NCI-H1092 (cell line): ENCODE data around the gene AZI2.

Experiments
- DNase-seq: peaks from one replicate; lab custom pipeline; 2025; lab: John Stamatoyannopoulos, UW

AZI2 gene, protein sequence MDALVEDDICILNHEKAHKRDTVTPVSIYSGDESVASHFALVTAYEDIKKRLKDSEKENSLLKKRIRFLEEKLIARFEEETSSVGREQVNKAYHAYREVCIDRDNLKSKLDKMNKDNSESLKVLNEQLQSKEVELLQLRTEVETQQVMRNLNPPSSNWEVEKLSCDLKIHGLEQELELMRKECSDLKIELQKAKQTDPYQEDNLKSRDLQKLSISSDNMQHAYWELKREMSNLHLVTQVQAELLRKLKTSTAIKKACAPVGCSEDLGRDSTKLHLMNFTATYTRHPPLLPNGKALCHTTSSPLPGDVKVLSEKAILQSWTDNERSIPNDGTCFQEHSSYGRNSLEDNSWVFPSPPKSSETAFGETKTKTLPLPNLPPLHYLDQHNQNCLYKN

DNA sequence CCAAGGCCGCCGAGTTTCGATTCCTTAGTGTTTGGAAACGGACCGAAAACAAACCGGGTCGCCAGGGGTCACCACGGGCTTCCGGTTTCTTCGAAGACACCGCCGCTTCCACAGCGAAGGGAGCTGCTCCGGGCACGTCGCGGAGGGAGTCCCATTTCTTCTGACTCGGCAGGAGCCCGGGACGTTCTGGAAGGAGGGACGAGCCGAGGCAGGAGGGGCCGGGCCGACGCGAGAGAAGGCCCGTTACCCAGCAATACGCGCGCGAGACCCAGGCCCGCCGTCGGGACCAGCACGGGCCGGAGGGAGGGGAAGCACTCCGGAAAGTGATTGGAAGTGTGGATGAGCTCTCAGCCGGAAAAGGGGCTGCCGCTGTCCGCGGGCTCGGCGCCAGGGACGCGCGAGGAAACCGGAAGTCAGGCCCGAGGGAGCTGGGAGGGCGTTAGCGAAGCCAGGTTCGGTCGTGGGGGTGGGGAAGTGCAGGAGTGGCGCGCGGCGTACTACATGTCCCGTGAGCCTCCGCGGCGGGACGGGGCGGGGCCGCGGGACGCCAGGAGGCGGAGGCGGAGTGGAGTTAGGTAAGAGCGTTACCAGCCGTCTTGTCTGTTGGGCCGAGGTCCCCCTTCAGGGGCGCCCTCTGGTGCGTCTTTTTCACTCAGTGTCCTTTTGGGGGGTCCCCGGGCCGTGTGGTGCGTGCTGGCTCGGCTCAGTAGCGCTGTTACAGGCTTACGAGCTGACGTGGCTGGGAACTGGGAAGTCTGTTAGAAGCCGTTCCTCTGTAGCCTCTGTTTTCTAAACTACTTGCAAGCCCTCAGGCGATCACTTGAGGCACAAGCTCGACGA is at the start of gene AZI2, which contains the start of gene ZCWPW2:
Gene AZI2 (minus strand): TSS at position 196 of the 840 bp plus-strand sequence. CDS start 8,207 bp downstream, outside the sequence.
Gene ZCWPW2 (plus strand): TSS at position 93 of the 840 bp plus-strand sequence. CDS start 64,348 bp downstream, outside the sequence.
- DNase-seq = peak; percentile 83

DNA sequence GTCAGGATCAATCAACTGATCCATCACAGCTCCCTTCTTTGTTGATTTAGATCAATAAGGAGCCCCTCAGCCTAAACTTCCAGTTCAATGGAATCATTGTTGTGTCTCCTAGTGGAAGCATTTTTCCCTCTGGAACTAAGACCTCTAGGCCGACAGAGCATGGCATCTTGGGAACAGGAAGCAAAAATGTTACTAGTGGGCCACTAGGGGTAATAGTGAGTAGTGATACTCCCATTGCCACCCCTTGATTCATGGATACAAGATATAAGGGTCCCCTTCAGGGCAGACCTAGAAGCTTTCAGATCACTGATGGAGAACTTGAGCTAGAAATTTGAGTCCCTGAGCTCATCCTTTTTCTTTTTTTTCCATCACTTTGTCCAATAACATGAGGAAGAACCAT is 40.4 kb upstream of the AZI2 start:
- DNase-seq = no peak

DNA sequence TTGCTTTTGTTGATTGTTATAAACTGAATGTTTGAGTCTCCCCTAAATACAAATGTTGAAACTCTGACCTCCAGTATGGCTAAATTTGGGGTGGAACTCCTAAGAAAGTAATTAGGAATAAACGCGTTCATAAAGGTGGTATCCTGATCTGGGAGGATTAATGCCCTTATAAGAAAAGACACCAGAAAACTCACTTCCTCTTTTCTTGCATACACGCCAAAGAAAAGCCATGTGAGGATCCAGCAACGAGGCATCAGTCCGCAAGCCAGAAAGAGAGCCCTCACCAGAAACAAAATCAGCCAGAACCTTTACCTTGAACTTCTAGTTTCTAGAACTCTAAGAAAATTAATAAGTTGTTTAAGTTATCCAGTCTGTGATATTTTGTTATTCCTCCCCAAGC is 37.4 kb upstream of the AZI2 start:
- DNase-seq = no peak

DNA sequence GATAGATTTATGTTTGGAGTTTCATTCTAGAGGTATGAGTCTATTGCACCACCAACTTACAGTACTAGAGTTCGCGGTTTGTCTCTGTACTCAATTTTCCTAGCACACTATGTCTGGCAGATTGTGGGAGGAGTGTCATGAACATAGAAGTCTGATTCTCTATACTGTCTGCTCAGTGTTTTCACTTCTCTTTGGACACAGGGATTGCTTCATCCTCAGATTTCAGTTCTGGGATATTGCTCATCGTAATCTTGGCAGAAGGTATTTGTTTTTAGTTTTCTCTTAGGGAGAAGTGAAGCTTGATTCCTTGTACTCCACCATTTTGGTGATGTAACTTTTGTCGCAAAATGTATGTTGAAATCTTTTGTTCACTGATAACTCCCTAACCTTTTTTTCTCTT is 27.8 kb upstream of the AZI2 start:
- DNase-seq = no peak

DNA sequence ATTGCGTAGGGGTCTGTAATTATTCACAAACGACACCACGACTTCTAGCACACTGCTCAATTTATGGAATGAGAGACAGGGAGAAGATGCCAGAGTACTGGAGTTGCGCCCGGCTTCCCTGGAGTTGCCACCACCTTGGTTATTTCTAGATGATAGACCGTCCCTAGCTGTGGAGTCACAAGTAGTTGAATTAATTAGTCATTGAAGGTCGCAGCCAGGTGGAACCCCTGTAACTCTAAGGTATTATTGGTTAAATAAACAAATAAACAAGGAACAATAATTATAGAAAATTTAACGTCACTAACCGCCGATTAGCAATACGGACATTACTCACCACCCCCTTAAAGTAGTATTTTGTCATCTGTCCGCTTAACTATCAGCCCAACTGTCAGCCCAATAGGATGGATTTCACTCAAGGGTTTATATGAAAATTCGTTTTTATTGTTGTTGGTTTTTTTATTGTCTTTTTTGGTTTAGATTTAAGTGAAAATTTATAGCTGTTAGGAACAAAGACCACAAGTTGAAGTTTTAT is 911 bp upstream of the AZI2 start:
- DNase-seq = no peak

DNA sequence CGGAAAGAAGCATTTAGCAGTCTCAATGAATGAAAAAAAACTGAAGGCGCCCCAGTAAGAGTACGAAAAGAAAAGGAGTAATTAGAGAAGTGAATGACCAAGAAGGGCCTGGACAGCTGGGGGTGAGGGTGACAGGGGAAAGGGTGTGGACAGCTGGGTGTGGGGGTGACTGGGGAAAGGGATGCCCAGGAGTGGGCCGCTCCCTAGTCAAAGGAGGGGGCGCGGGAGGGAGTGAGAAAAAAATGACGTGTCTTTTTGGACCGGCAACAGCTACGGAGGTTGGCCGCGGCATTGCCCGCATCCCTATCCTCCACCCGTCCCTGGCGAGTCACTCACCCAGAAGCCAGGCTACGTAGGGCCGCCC is 377 bp downstream of the AZI2 start:
- peak; percentile 30 for DNase-seq

DNA sequence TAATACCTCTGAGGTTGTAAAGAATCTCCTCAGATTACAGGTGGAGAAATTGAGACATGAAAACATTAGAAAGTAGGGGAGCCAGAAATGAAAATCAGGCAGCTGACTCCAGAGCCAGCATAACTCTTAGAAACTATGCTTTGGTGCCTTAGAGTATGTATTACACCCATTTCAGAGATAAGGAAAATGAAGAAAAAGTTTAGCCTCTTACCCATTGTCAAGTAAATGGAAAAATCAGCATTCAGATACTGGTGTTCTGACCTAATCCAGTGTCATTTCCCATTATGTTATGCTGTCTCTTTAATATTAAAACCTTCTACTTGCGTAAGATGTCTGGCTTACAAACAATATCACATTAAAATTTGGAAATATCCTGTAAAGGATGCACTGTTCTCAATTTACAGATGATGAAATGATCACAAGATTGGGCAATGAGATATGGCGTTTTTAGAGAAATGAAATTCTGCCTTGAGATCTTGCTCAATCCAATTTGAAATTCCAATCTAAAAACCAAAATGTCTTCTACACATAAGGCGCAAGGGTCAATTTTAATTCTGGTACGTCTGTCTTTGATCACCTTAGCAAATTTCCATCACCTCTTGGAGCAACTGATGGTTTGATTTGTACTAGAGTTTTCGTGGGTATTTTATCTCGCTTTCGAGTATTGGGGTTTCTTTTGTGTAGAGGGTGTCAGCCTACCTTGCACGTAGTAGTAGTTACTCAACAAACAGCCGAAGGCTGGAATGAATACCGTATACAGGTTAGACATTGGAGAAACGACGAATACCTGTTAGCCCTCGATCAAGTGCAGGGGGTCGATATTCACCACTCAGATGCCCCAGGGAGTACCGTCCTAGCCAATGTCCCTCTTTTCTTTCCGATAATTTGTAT is 1.0 kb downstream of the AZI2 start:
- DNase-seq = no peak

DNA sequence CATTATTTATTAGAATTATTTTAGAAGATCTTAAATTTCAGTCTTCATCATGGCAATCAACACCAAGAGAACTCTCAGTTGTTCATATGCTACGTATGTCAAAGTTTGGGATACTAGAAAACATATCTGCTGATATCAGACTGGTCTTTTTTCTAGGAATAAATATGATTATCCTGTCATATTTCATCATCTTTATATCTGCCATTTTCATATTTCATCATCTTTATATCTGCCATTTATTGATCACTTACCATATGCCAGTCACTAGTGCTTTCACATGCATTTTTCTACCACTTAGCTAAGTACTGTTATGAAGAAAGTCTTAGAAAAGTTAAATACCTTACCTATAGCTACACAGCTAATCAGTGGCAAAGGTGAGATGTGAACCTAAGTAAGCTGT is 2.9 kb downstream of the AZI2 start:
- no peak for DNase-seq

DNA sequence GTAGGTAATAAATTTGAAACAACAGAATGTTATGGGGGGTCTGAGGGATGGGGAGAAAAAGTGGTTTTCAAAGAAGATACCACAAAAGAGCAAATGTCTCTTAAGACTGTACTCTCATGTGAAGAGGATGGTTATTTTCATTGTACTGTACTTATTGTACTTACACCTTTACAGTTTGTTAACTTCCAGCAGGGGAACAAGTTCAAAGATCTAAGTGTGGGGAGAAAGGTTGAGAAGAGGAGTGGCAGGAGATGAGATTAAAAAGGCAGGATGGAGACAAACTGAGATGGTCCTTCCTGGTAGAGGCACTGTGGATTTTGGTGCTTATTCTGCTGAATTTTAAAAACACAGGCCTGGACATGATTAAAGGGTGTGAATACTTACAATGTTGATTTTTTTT is 5.5 kb downstream of the AZI2 start:
- no peak for DNase-seq

DNA sequence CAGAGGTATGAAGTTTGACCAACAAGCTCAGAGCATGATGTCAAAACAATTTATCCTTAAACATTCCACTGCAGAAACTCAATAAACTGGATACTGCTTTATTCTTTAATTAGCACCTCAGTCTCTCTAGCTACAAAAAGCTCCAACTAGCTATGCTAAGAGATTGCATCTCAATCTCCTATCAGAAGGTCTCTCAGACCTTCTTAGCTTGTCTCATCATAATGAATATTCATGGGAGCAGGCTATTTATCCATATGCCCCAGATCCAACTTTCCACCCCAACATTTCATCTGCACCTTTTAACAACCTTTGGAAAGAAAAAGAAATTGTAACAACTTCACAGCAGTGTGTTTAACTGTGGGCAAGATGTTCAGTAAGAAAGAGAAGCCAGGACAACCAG is 11.4 kb downstream of the AZI2 start:
- no peak for DNase-seq

DNA sequence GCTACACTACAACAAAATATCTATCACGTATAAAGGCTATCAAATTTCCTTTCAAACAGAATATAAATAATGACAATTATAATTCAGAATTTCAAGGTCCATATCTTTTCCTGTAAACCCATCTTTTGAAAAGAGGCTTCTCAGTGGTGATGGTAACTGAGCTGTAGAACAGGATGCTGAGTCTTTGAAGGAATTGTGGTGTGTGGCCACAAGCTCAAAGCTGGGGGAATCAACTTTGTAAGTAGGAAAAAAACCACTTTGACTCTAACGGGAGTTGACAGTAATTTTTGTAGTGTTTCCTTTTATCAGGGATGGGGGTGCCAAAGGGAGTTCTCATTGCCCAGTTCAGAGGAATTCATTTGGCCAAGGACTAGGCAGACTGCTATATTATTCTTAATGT is 13.4 kb downstream of the AZI2 start:
- no peak for DNase-seq

DNA sequence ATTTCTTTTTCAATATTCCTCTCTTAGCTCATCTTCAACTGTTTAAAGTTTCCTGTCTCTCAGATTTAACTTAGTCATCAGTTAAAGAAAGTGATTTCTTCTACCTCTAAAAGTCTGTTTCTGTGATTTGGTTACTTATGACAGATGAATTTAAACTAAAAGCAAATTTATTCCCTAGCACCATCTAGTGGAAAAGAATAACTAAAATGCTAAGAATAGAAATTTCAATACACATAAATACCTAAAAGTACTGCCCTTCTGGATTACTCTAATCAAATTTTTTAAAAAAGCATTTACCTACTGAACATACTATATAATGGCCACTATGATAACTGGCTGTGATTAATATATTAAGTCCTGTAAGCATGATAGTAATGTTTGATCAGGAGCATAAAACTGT is 14.1 kb downstream of the AZI2 start:
- DNase-seq = no peak

DNA sequence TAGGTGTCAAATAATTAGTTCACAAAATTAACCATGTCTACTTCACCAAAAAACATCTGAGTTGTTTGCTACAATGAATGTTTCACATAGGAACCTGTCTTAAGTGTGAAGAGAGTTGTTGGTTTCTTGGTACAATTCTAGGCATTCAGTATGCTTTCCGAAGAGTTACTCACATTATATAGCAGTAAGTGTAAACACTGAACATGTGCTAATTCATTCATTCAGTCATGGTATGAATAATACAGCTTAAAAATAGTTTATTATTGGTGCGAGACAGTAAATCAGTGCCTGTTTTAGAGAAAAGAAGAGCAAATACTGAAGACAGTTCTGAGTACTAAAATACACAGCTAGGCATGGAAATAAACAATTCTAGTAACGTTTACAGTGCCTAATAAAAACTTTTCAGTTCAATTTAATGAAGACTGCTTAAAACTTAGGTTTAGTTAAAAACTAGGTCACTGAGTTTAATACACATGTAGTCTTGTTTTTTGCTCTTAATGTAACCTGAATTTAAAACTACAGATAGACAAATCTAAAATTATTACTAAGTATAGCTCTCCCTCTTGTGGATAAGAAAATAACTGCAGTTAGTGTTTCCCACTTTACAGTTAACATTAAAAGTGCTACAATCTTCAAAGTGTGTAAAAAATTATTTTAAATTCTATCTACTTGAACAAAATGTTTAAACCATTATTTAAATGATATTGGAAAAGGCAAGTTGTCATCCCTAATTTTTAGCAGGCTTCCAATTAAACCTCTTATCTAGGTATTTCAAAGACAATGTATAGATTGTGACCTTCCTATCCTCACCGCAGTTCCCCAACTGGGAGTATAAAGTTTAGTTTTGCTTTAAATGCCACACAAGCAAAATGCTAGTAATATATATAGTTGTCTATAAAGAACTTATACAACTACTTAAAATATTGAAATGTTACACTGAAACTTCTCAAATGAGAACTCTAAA is 20.2 kb downstream of the AZI2 start:
- no peak for DNase-seq

DNA sequence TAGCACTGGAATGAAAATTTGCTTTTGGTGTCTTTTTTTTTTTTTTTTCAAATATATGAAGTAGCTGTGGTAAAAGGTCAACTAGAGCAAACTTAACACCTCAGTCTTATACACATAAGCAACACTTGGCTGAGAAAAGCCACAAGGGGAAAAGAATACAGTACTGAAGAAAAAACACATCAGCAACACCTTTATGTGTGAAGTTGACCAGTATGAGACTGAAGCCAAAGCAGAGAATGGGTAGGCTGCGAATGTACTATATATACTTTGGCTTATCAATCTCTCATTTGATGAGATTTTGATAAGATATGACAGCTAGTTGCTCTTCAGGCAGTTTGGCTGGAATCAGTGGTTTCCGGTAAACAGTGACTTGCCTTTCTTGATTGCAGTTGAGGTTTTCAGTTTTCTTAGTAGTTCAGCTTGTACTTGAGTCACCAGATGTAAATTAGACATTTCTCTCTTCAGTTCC is 22.1 kb downstream of the AZI2 start:
- DNase-seq = no peak

DNA sequence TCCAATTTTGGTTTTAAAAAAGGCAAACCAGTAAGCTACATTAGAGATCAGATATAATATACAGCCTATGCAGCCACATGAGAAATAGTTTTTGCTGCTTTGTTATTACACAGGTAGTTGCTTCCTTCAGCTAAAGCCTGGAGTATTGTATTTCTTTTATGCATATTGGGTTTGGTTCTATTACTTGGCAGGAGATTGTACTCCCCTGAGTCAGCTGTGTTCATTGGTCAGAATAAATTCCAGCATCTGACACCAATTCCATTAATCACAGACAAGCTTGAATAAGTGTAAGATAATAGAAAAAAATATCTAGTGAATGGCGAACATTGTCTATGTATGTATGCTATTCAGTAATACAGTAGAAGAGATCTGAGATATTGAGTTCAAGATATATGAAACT is 26.2 kb downstream of the AZI2 start:
- DNase-seq = no peak

DNA sequence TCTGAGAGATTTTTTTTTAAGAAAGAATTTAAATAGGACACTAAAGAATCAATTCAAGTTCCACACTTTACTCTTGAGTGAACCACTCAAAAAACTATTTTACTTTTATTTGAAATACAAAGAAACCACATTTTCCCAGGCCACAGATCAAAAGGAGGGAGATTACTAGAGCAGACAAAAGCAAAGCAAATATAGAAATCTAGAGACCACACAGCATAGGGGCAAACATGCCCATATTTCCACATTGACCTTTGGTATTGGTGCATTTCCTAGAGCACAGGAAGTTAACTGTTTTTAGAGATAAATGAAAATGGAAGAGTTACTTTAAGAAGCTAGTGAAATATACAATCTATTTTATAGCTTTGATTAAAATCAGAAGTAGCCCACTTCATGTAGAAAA is 27.6 kb downstream of the AZI2 start:
- no peak for DNase-seq

DNA sequence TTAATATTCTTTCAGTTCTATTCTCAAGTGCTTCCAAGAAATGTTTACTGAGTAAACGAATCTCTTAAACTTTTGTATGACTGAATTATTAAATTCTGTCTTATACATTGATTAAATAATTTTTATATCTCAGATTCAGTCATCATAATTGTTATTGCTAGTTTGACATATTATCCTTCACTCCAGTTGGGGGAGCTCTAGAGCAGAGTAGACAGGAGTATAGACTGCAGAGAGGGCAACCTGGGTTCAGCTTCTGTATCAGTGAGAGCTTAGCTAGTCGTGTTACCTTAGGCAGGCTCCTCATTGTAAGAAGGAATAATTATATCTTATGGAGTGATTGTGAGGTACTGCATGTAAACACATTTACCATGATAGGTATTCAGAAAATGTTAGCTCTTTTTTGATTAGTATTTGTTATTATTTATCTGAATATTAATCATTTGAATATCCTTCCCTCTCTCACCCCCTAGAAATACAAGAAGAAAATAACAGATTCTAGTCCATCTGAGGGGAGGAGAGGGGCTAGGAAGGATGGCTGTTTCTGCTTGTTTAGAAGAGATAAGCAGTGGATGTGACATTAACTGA is 31.1 kb downstream of the AZI2 start:
- DNase-seq = no peak

DNA sequence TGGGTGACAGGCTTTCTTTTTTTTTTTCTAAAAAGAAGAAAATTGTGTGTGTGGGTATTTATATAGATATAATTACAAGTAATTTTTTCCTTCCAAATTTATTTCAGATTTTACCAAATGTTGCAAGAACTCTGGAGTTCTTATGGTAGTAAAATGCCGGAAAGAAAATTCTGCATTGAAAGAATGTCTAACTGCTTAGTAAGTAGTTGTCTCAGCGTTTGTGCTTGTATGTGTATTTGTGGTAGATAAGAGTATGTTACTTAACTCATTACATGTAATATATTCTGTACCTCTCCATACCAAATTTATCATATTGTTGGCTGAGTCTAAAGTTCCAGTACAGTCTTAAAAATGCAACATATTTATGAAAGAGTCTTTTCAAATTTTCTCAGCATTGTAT is 32.4 kb downstream of the AZI2 start:
- DNase-seq = no peak

DNA sequence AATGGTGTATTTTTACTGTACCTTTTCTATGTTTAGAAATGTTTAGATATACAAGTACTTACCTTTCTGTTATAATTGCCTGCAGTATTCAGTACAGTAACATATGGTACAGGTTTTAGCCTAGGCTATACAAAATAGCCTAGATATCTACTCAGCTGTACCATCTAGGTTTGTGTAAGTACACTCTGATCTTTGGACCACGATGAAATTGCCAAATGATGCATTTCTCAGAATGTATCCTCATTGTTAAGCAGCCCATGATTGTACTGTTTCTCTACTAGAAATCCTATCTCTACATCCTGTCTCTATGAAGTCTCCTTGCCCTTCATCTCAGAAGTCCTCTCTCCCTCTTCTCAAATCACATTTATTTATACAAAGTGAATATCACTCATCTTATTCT is 32.9 kb downstream of the AZI2 start:
- DNase-seq = no peak

DNA sequence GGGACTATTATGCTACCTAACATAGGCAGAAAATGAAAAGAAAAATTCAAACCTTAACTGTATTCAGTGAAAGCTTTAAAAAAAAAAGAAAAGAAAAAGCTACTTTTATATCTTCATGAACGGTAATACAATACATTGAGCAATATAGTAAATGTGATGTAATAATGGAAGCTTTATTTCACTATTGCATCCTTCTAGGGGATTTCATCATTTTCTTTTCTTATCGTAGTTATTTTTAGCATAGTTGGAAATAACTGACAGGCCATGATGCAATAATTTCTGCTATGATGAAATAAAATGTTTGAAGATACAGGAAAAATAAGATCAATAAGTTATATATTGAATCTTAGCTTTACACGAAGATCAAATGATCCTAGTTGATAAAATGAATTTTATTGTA is 40.4 kb downstream of the AZI2 start:
- no peak for DNase-seq
